GM12875 (cell line): Measurements from ENCODE around the gene SFXN2.

ENCODE experiments used
- H3K4me3 ChIP-seq: one replicate; pipeline ENCODE4 v1.5.1; 2011; ENCODE audit warnings: low read depth, low read length, control low read depth
- CTCF ChIP-seq: IDR thresholded peaks from 2 replicates; pipeline ENCODE4 v1.5.1; 2011; ENCODE audit warnings: low read depth, mild to moderate bottlenecking, control low read depth, inconsistent platforms, low read length, moderate library complexity, borderline replicate concordance; ENCODE audit not compliant: insufficient read depth

SFXN2 gene

GRCh38 chr10:102743588-102744373, 29.3 kb downstream of the SFXN2 start, which contains the start of gene WBP1L:
TSS of gene WBP1L (plus strand) at chr10:102743948. CDS start at chr10:102744054, 106 bp downstream.
- peak within 1 kb of the TSS; percentile 83 for H3K4me3 ChIP-seq
- no peak for TF ChIP-seq CTCF

GRCh38 chr10:102744374-102745051, 30.1 kb downstream of the SFXN2 start:
- no peak for TF ChIP-seq CTCF
- peak overlapping the region; percentile 83 for H3K4me3 ChIP-seq

- TF ChIP-seq CTCF = no peak
- peak overlapping the region; percentile 83 for H3K4me3 ChIP-seq
Observed at GRCh38 chr10:102745157-102745556, 30.7 kb downstream of the SFXN2 start.

- TF ChIP-seq CTCF = no peak
- no peak overlapping the region for H3K4me3 ChIP-seq
Observed at GRCh38 chr10:102752266-102752930, 38.0 kb downstream of the SFXN2 start.

- no peak overlapping the region for H3K4me3 ChIP-seq
- peak; percentile 60; the same call in 1 of the 2 replicates for TF ChIP-seq CTCF
Observed at GRCh38 chr10:102752934-102753664, 38.7 kb downstream of the SFXN2 start.

GRCh38 chr10:102753718-102754117, 39.3 kb downstream of the SFXN2 start:
- no peak overlapping the region for H3K4me3 ChIP-seq
- TF ChIP-seq CTCF = no peak
